EH (cell line): ENCODE results near the gene CASZ1.
A peak's percentile ranks its signal among the peaks of the same experiment; 100 is the strongest.

ENCODE experiments used
- DNase-seq: peaks from one replicate; pipeline ENCODE4 v3.0.0-alpha.2; 2015; ENCODE audit warnings: low read depth

The CASZ1 gene

GRCh38 chr1:10824821-10825540, 28.5 kb upstream of the CASZ1 start:
- DNase-seq = peak; percentile 77

GRCh38 chr1:10823000-10823401, 26.6 kb upstream of the CASZ1 start:
- DNase-seq = no peak

GRCh38 chr1:10821388-10821787, 24.9 kb upstream of the CASZ1 start:
- no peak for DNase-seq

- no peak for DNase-seq
These were observed 24.0 kb upstream of the CASZ1 start for GRCh38 chr1:10820422-10820821.

GRCh38 chr1:10819198-10819901, 22.9 kb upstream of the CASZ1 start:
- DNase-seq = no peak

- DNase-seq = no peak
These were observed 22.1 kb upstream of the CASZ1 start for GRCh38 chr1:10818262-10819197.

- DNase-seq = no peak
These were observed 20.4 kb upstream of the CASZ1 start for GRCh38 chr1:10816743-10817369.

- no peak for DNase-seq
These were observed 19.8 kb upstream of the CASZ1 start for GRCh38 chr1:10816233-10816632.

GRCh38 chr1:10815858-10816195, 19.4 kb upstream of the CASZ1 start:
- no peak for DNase-seq

GRCh38 chr1:10814976-10815857, 18.8 kb upstream of the CASZ1 start:
- DNase-seq = no peak

- no peak for DNase-seq
These were observed 17.9 kb upstream of the CASZ1 start for GRCh38 chr1:10814312-10814711.

- DNase-seq = no peak
These were observed 17.4 kb upstream of the CASZ1 start for GRCh38 chr1:10813799-10814198.

GRCh38 chr1:10812387-10812915, 16.0 kb upstream of the CASZ1 start:
- DNase-seq = no peak

- DNase-seq = no peak
These were observed 12.0 kb upstream of the CASZ1 start for GRCh38 chr1:10808441-10808840.

GRCh38 chr1:10806966-10807365, 10.5 kb upstream of the CASZ1 start:
- no peak for DNase-seq

GRCh38 chr1:10803971-10804820, 7.8 kb upstream of the CASZ1 start:
- no peak for DNase-seq

- no peak for DNase-seq
These were observed 6.7 kb upstream of the CASZ1 start for GRCh38 chr1:10802944-10803715.

GRCh38 chr1:10800778-10801177, 4.3 kb upstream of the CASZ1 start:
- no peak for DNase-seq

- no peak for DNase-seq
These were observed 3.3 kb upstream of the CASZ1 start for GRCh38 chr1:10799726-10800125.
